Panc1 (cell line): ENCODE results near the gene ISG20L2.

ENCODE experiments used
- CTCF ChIP-seq: fragments of 450-650 bp; IDR thresholded peaks from 2 replicates; pipeline ENCODE4 v1.5.1; 2017; ENCODE audit warnings: mild to moderate bottlenecking
- TF ChIP-seq, protein P1 (sequence below), 2 experiments: IDR thresholded peaks; 2 replicates each; pipeline ENCODE4 v1.6.1; 2011 to 2012; ENCODE audit warnings: low read depth in 2 of 2, control low read depth in 1 of 2, low read length in 1 of 2, mild to moderate bottlenecking in 1 of 2, moderate library complexity in 1 of 2; ENCODE audit not compliant: insufficient read depth in 1 of 2

- TF ChIP-seq CTCF, result no peak
- TF ChIP-seq, protein P1, sequence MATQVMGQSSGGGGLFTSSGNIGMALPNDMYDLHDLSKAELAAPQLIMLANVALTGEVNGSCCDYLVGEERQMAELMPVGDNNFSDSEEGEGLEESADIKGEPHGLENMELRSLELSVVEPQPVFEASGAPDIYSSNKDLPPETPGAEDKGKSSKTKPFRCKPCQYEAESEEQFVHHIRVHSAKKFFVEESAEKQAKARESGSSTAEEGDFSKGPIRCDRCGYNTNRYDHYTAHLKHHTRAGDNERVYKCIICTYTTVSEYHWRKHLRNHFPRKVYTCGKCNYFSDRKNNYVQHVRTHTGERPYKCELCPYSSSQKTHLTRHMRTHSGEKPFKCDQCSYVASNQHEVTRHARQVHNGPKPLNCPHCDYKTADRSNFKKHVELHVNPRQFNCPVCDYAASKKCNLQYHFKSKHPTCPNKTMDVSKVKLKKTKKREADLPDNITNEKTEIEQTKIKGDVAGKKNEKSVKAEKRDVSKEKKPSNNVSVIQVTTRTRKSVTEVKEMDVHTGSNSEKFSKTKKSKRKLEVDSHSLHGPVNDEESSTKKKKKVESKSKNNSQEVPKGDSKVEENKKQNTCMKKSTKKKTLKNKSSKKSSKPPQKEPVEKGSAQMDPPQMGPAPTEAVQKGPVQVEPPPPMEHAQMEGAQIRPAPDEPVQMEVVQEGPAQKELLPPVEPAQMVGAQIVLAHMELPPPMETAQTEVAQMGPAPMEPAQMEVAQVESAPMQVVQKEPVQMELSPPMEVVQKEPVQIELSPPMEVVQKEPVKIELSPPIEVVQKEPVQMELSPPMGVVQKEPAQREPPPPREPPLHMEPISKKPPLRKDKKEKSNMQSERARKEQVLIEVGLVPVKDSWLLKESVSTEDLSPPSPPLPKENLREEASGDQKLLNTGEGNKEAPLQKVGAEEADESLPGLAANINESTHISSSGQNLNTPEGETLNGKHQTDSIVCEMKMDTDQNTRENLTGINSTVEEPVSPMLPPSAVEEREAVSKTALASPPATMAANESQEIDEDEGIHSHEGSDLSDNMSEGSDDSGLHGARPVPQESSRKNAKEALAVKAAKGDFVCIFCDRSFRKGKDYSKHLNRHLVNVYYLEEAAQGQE (IDR thresholded peaks at IDR 0.05; ENCODE audit: insufficient read depth in 1 of 2, low read depth in 2 of 2, low read length in 1 of 2), result no peak
Observed at GRCh38 chr1:156676820-156677615, 51.5 kb downstream of the ISG20L2 start, which contains the start of gene NES.
